ENCODE results near the gene CNTNAP1.

- TF ChIP-seq CTCF (IDR thresholded peaks at IDR 0.05) (no peak), POLR2A (IDR thresholded peaks at IDR 0.05) (no peak), EP300 (IDR thresholded peaks at IDR 0.05) (no peak)
Measured at GRCh38 chr17:42706732-42707131, 24.4 kb downstream of the CNTNAP1 start.
